Suprapubic skin (tissue), 4 donors: ENCODE results near the gene F10.

Experiments used
- CTCF ChIP-seq, 2 donors: fragments of 200-600 bp in 1 of 2; fragments of 450-650 bp in 1 of 2; sonication (generic) in 1 of 2; IDR thresholded peaks; one replicate each; pipeline ENCODE4 v1.5.1; 2016 to 2019; ENCODE audit warnings: antibody characterized with exemption in 2 of 2, mild to moderate bottlenecking in 1 of 2, moderate library complexity in 1 of 2
- EP300 ChIP-seq: sonication (generic); formaldehyde crosslinking; IDR thresholded peaks from one replicate; pipeline ENCODE4 v1.6.1; 2017; ENCODE audit warnings: antibody characterized with exemption
- POLR2A ChIP-seq, 2 donors: fragments of 450-650 bp; IDR thresholded peaks; one replicate each; pipeline ENCODE4 v1.6.1; 2017; ENCODE audit warnings: antibody characterized with exemption in 2 of 2, mild to moderate bottlenecking in 2 of 2, moderate library complexity in 2 of 2
- POLR2AphosphoS5 ChIP-seq, 3 donors: sonication (generic); formaldehyde crosslinking; IDR thresholded peaks; one replicate each; pipeline ENCODE4 v1.6.1; 2017; ENCODE audit warnings: antibody characterized with exemption in 3 of 3

- TF ChIP-seq POLR2A (IDR thresholded peaks at IDR 0.05): no peak
- TF ChIP-seq CTCF (IDR thresholded peaks at IDR 0.05): no peak
- TF ChIP-seq EP300: no peak
- no peak for TF ChIP-seq POLR2AphosphoS5 (IDR thresholded peaks at IDR 0.05)
These were observed 45.8 kb upstream of the F10 start for GRCh38 chr13:113076681-113077401.
